Endodermal cell (in vitro differentiated cells): Measurements from ENCODE around the gene WIF1. TPM values are rescaled to one million over a fixed set of nuclear protein-coding genes. Genes with fewer than 3 reads are reported as not detected.

Source experiments
- DNase-seq: peaks from one replicate; pipeline ENCODE4 v3.0.0-alpha.2; 2017
- H3K27ac ChIP-seq: 2 replicates; pipeline ENCODE4 v1.5.1; 2013; ENCODE audit warnings: mild to moderate bottlenecking, low read depth, low read length, moderate library complexity
- H3K27me3 ChIP-seq: 2 replicates; pipeline ENCODE4 v1.6.1; 2013; ENCODE audit warnings: mild to moderate bottlenecking, low read length, moderate library complexity; ENCODE audit not compliant: insufficient read depth, control insufficient read depth, poor library complexity, severe bottlenecking
- H3K36me3 ChIP-seq: 2 replicates; pipeline ENCODE4 v1.7.0; 2013; ENCODE audit warnings: mild to moderate bottlenecking, low read length, moderate library complexity; ENCODE audit not compliant: control insufficient read depth, insufficient read depth
- H3K4me1 ChIP-seq: one replicate; pipeline ENCODE4 v1.7.0; 2013; ENCODE audit warnings: low read length; ENCODE audit not compliant: control insufficient read depth, insufficient read depth
- H3K4me3 ChIP-seq: 2 replicates; pipeline ENCODE4 v1.5.1; 2013; ENCODE audit warnings: mild to moderate bottlenecking, low read length, moderate library complexity
- H3K9ac ChIP-seq: 2 replicates; pipeline ENCODE4 v1.6.1; 2013; ENCODE audit warnings: mild to moderate bottlenecking, low read length, moderate library complexity; ENCODE audit not compliant: poor library complexity, severe bottlenecking; ENCODE audit errors: extremely low read depth
- H3K9me3 ChIP-seq: 2 replicates; pipeline ENCODE4 v1.6.1; 2013; ENCODE audit warnings: mild to moderate bottlenecking, low read length, moderate library complexity; ENCODE audit not compliant: control insufficient read depth
- H3K27ac Mint-ChIP-seq: 2 replicates; pipeline ENCODE4 v1.8.0; 2020; ENCODE audit warnings: mixed read lengths
- H3K27me3 Mint-ChIP-seq: 2 replicates; pipeline ENCODE4 v1.8.0; 2021; ENCODE audit warnings: mild to moderate bottlenecking, mixed read lengths; ENCODE audit not compliant: insufficient read depth
- H3K36me3 Mint-ChIP-seq: 2 replicates; pipeline ENCODE4 v1.8.0; 2020; ENCODE audit warnings: low read depth, mixed read lengths
- H3K4me1 Mint-ChIP-seq: 2 replicates; pipeline ENCODE4 v1.8.0; 2020; ENCODE audit warnings: mixed read lengths
- H3K4me3 Mint-ChIP-seq: 2 replicates; pipeline ENCODE4 v1.8.0; 2020; ENCODE audit warnings: mild to moderate bottlenecking, moderate library complexity, mixed read lengths
- H3K9me3 Mint-ChIP-seq: 2 replicates; pipeline ENCODE4 v1.8.0; 2020; ENCODE audit warnings: mild to moderate bottlenecking, mixed read lengths
- CTCF ChIP-seq: fragments of 200-600 bp; sonication (generic); conservative IDR thresholded peaks from 2 replicates; pipeline ENCODE4 v1.5.0; 2021; ENCODE audit warnings: antibody characterized with exemption, mild to moderate bottlenecking
- WGBS, 2 experiments: methylation state at CpG; one replicate each; pipeline versions ENCODE4 v1.1.5 to v1.1.7; 2013; ENCODE audit warnings: missing lambda C conversion rate in 2 of 2, mixed read lengths in 1 of 2; ENCODE audit not compliant: insufficient coverage in 1 of 2, insufficient read length in 1 of 2; 5-methylcytosine and 5-hydroxymethylcytosine counted together
- total RNA-seq, 2 donors: library from RNA; stranded (reverse); fragmentation: NEBNext Ultra II Directional in 1 of 2; extraction: Animal tissue kit (Norgen Biotek cat#: 25700) in 1 of 2; gene quantifications; 2 replicates in 1 of 2; 3 replicates in 1 of 2; pipeline ENCODE4 v1.2.1, GENCODE V29; 2021

WIF1 gene
- total RNA-seq, 2 donors from 2014 or later: not detected

- 88 to 100% methylated on average over 1 of the region's 1 CpG for WGBS, 2 experiments
- no peak overlapping the region for H3K4me3 ChIP-seq
- DNase-seq: no peak
- Mint-ChIP-seq H3K9me3 (peaks cover 4% of the 10 kb centered on the region), H3K4me3 (no peak overlapping the region), H3K27me3 (peaks cover 4% of the 10 kb centered on the region), H3K4me1 (no peaks in the 10 kb centered on the region), H3K36me3 (no peaks in the 10 kb centered on the region), H3K27ac (no peak overlapping the region)
- H3K27ac ChIP-seq: no peak overlapping the region
- H3K36me3 ChIP-seq: no peaks in the 10 kb centered on the region
- H3K27me3 ChIP-seq: peaks cover 1% of the 10 kb centered on the region
- no peaks in the 10 kb centered on the region for H3K4me1 ChIP-seq
- peaks cover 9% of the 10 kb centered on the region for H3K9me3 ChIP-seq
- H3K9ac ChIP-seq: no peak overlapping the region
- no peak for TF ChIP-seq CTCF
Observed at GRCh38 chr12:65139389-65139788, 18.3 kb upstream of the WIF1 start.

GRCh38 chr12:65133879-65134278, 12.8 kb upstream of the WIF1 start:
- Mint-ChIP-seq H3K27me3 (peaks cover 20% of the 10 kb centered on the region), H3K4me3 (no peak overlapping the region), H3K36me3 (no peaks in the 10 kb centered on the region), H3K4me1 (no peaks in the 10 kb centered on the region), H3K9me3 (peaks cover 4% of the 10 kb centered on the region), H3K27ac (no peak overlapping the region)
- H3K4me3 ChIP-seq: no peak overlapping the region
- H3K27ac ChIP-seq: no peak overlapping the region
- no peak overlapping the region for H3K9ac ChIP-seq
- no peaks in the 10 kb centered on the region for H3K4me1 ChIP-seq
- DNase-seq: no peak
- H3K27me3 ChIP-seq: peaks cover 16% of the 10 kb centered on the region
- H3K9me3 ChIP-seq: peaks cover 9% of the 10 kb centered on the region
- TF ChIP-seq CTCF: no peak
- H3K36me3 ChIP-seq: no peaks in the 10 kb centered on the region

- no peak overlapping the region for H3K27ac ChIP-seq
- H3K9ac ChIP-seq: no peak overlapping the region
- no peaks in the 10 kb centered on the region for H3K36me3 ChIP-seq
- DNase-seq: no peak
- 84 to 85% methylated on average over 5 of the region's 5 CpGs for WGBS, 2 experiments
- peaks cover 53% of the 10 kb centered on the region for H3K27me3 ChIP-seq
- H3K27ac Mint-ChIP-seq: no peak overlapping the region
- no peak overlapping the region for H3K4me3 Mint-ChIP-seq
- H3K9me3 ChIP-seq: no peaks in the 10 kb centered on the region
- H3K4me3 ChIP-seq: no peak overlapping the region
- H3K4me1 Mint-ChIP-seq: no peaks in the 10 kb centered on the region
- no peaks in the 10 kb centered on the region for H3K36me3 Mint-ChIP-seq
- no peaks in the 10 kb centered on the region for H3K4me1 ChIP-seq
- H3K9me3 Mint-ChIP-seq: peaks cover 2% of the 10 kb centered on the region
- peaks cover 30% of the 10 kb centered on the region for H3K27me3 Mint-ChIP-seq
- no peak for TF ChIP-seq CTCF
Observed at GRCh38 chr12:65126482-65126881, 5.4 kb upstream of the WIF1 start.
